SK-N-MC (cell line): Measurements from ENCODE around the gene CCDC120.

Experiments used
- DNase-seq: peaks from one replicate; pipeline ENCODE4 v3.0.0-alpha.2; 2011; ENCODE audit warnings: low read depth, low spot score
- H3K27ac ChIP-seq: fragments of 200-600 bp; sonication (generic); 2 replicates; pipeline ENCODE4 v1.5.1; 2016; ENCODE audit warnings: mixed run types
- H3K36me3 ChIP-seq: fragments of 200-600 bp; sonication (generic); 2 replicates; pipeline ENCODE4 v1.6.1; 2017; ENCODE audit warnings: antibody characterized with exemption, low read length, mixed read lengths; ENCODE audit not compliant: insufficient read depth
- H3K4me3 ChIP-seq: fragments of 200-600 bp; sonication (generic); 2 replicates; pipeline ENCODE4 v1.5.1; 2016
- H3K9ac ChIP-seq: fragments of 200-600 bp; sonication (generic); 2 replicates; pipeline ENCODE4 v1.8.0; 2017; ENCODE audit warnings: mixed run types, mixed read lengths; ENCODE audit not compliant: insufficient read length
- H3K9me3 ChIP-seq: fragments of 200-600 bp; sonication (generic); 2 replicates; pipeline ENCODE4 v1.6.1; 2017; ENCODE audit warnings: low read depth, mild to moderate bottlenecking, antibody characterized with exemption, low read length, moderate library complexity, mixed read lengths
- EZH2 ChIP-seq: fragments of 200-600 bp; sonication (generic); IDR thresholded peaks from one replicate; pipeline ENCODE4 v1.6.1; 2017; ENCODE audit warnings: antibody characterized with exemption
- FOXP2 ChIP-seq: optimal IDR thresholded peaks from 2 replicates; pipeline ENCODE3; 2011; ENCODE audit warnings: mild to moderate bottlenecking, moderate library complexity; ENCODE audit not compliant: insufficient read depth; ENCODE audit errors: extremely low read length, control extremely low read depth
- POLR2AphosphoS5 ChIP-seq: IDR thresholded peaks from 2 replicates; pipeline ENCODE4 v1.6.1; 2012; ENCODE audit warnings: mild to moderate bottlenecking, low read depth, low read length, borderline replicate concordance

The CCDC120 gene

DNA sequence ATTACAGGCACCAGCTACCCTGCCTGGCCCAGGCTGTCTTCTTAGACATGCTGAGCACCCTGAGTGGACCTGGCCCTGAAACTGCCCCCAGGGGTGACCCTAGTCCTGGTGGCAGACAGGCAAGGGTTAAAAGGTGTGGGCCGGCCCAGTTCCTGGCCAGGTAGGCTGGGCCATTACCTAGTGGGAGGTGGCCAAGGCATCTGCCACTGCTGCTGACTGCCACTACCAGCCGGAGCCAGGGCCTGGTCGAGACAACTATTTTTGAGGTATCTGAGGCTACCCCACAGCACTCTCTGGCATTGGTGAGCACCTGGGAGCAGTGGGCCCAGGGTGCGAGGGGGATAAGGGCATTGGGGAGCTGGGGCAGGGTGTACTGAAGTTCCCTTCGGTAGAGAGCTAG lies at the start of gene CCDC120:
TSS of gene CCDC120 (plus strand) at position 206 of the 400 bp plus-strand sequence. CDS start 3,043 bp downstream, outside the sequence.
- Histone ChIP-seq H3K9me3 (no peaks in the 10 kb centered on the region), H3K36me3 (no peaks in the 10 kb centered on the region), H3K9ac (no peak within 1 kb of the TSS), H3K27ac (no peak within 1 kb of the TSS), H3K4me3 (no peak within 1 kb of the TSS)
- TF ChIP-seq FOXP2 (no peak), EZH2 (no peak), POLR2AphosphoS5 (no peak)
- no peak for DNase-seq

GRCh38 chrX:49019050-49019449 lies 39.7 kb upstream of the CCDC120 start:
- H3K9me3 ChIP-seq: no peaks in the 10 kb centered on the region
- H3K9ac ChIP-seq: no peak overlapping the region
- no peak for TF ChIP-seq POLR2AphosphoS5
- no peak for TF ChIP-seq FOXP2
- TF ChIP-seq EZH2: no peak

GRCh38 chrX:49019599-49020249 lies 39.1 kb upstream of the CCDC120 start:
- no peak for TF ChIP-seq FOXP2
- no peak for TF ChIP-seq EZH2
- TF ChIP-seq POLR2AphosphoS5: no peak
- no peak overlapping the region for H3K9ac ChIP-seq
- no peak for DNase-seq
- no peaks in the 10 kb centered on the region for H3K36me3 ChIP-seq
- no peak overlapping the region for H3K4me3 ChIP-seq
- no peak overlapping the region for H3K27ac ChIP-seq
- no peaks in the 10 kb centered on the region for H3K9me3 ChIP-seq

More at GRCh38 chrX:49019050-49019449, 39.7 kb upstream of the CCDC120 start:
- Histone ChIP-seq H3K4me3 (no peak overlapping the region), H3K27ac (no peak overlapping the region), H3K36me3 (no peaks in the 10 kb centered on the region)
- DNase-seq: no peak

DNA sequence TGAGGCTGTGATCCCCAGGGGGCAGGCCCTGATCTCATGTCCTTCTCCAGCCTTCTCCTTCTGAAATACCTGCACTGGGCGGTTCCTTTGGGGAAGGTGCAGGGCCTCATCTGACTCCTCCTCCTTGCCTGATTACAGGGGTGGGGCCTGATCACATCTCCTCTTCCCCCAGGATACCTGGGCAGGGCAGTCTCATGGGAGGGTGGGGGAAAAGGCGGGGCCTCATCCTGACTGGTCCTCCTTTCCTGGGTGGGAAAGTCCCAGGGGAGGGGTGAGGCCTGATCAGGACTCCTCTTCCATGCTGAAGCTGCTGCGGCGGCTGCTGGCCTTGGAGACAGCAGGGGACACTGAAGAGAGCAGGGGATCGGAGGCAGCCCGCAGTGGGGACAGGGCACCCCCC lies 28.9 kb upstream of the CCDC120 start:
- H3K9me3 ChIP-seq: no peaks in the 10 kb centered on the region
- H3K27ac ChIP-seq: no peak overlapping the region
- TF ChIP-seq POLR2AphosphoS5: no peak
- TF ChIP-seq EZH2: no peak
- TF ChIP-seq FOXP2: no peak
- H3K36me3 ChIP-seq: peaks cover 20% of the 10 kb centered on the region; the same call in 1 of the 2 replicates
- no peak overlapping the region for H3K9ac ChIP-seq
- H3K4me3 ChIP-seq: no peak overlapping the region
- DNase-seq: no peak

DNA sequence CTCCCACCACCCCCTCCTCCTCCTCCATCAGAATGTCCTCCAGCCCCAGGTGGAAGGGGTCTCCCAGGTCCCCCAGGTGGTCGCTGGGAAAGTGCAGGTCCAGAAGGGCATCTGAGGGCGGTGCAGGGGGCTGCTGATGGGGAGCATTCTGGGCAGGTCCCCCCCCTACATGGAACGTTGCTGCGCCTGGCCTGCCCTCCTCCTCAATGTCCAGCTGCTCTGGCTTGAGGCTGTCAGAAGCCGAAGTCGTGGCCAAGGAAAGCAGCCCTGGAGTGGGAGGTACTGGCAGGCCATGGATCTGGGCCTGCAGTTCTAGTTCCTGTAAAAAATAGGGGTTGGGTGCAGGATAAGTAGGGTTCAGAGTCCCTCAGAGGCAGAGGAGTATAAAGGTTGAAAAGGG lies 28.5 kb upstream of the CCDC120 start:
- no peak for DNase-seq
- H3K4me3 ChIP-seq: no peak overlapping the region
- no peak overlapping the region for H3K27ac ChIP-seq
- peaks cover 20% of the 10 kb centered on the region; the same call in 1 of the 2 replicates for H3K36me3 ChIP-seq
- no peak overlapping the region for H3K9ac ChIP-seq
- H3K9me3 ChIP-seq: no peaks in the 10 kb centered on the region
- TF ChIP-seq EZH2: no peak
- TF ChIP-seq FOXP2: no peak
- TF ChIP-seq POLR2AphosphoS5: no peak

DNA sequence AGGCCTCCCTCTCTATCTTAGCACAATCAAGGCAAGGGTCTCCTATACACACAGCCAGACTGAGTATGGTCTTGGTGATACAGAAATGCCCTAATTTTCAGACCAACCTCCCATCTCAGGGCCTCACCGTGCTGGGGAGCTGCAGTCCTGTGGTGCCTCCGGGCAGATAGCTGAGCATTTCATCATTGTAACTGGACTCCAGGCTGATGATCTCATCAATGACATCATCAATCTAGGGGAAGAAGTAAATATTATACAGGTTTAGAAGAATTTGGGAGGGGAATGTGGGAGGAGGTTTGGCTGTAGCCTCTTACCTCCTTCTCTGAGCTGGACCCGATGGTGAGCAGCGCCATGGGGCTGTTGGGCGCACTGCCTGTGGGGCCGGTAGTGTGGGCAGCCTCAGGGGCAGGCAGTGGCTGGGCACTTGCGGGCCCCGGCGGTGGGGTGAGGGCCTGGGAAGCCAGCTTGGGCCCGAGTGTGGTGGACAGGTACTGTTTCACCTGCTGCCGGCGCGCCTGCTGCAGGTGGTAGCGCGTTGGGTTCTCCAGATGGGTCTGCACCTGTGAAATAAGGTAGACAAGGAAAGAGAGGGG lies 20.8 kb upstream of the CCDC120 start:
- Histone ChIP-seq H3K9ac (no peak overlapping the region), H3K4me3 (no peak overlapping the region), H3K36me3 (peaks cover 45% of the 10 kb centered on the region), H3K9me3 (no peaks in the 10 kb centered on the region), H3K27ac (no peak overlapping the region)
- no peak for TF ChIP-seq FOXP2
- TF ChIP-seq POLR2AphosphoS5: no peak
- no peak for TF ChIP-seq EZH2
- DNase-seq: no peak

- H3K4me3 ChIP-seq: peak overlapping the region; percentile 81
Observed at GRCh38 chrX:49039598-49040375, 19.0 kb upstream of the CCDC120 start.

DNA sequence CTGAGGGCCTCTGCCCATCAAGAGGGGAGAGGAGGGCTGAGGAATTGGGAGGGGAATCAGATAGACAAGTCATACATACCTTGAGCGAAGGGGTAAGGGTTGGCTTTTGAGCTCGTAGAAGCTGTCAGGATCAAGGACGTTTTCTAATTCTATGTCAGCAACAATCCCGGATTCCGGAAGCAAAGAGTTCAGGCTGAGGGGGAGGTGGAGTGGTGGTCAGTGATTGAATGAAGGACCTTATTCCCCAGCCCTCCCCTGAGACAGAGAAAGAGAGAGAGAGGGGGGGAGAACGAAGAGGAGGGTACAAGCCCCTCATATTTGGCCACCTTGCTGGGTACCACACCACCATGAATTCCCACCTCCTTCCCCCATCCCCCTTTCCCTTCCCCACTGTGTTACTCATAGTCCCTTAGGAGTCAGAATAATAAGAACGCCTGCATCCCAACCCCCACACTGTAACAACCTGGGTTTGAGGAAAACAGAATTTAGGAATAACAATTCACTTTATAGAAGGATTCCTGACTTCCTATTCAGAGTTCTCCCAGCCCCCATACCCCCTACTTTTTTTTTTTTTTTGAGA lies 18.3 kb upstream of the CCDC120 start:
- Histone ChIP-seq H3K9ac (peak overlapping the region; percentile 43), H3K27ac (peak overlapping the region; percentile 79), H3K9me3 (no peaks in the 10 kb centered on the region), H3K36me3 (peaks cover 28% of the 10 kb centered on the region), H3K4me3 (peak overlapping the region; percentile 81)
- TF ChIP-seq EZH2: no peak
- no peak for TF ChIP-seq FOXP2
- TF ChIP-seq POLR2AphosphoS5: no peak
- no peak for DNase-seq

More at GRCh38 chrX:49039598-49040375, 19.0 kb upstream of the CCDC120 start:
- Histone ChIP-seq H3K27ac (peak overlapping the region; percentile 89), H3K9ac (peak overlapping the region; percentile 45), H3K9me3 (no peaks in the 10 kb centered on the region), H3K36me3 (peaks cover 28% of the 10 kb centered on the region)
- peak; percentile 84 for DNase-seq
- TF ChIP-seq POLR2AphosphoS5 (peak; percentile 52; the same call in 1 of the 2 replicates), FOXP2 (no peak), EZH2 (no peak)
